Adrenal gland (tissue), 12 donors: ENCODE results near the gene STOML1. TPM values are rescaled to one million over a fixed set of nuclear protein-coding genes. Genes with fewer than 3 reads are reported as not detected.

Source experiments
- DNase-seq, 7 donors: peaks; one replicate each; pipeline ENCODE4 v3.0.0-alpha.2; 2019 to 2020
- H3K27ac ChIP-seq, 5 donors: fragments of 200-600 bp; sonication (generic) in 4 of 5; 1 replicate in 3 of 5; 2 replicates in 2 of 5; pipeline versions ENCODE4 v1.5.1 to v1.8.0; 2016 to 2020; ENCODE audit warnings: mild to moderate bottlenecking in 1 of 5
- H3K27me3 ChIP-seq: fragments of 200-600 bp; 2 replicates; pipeline ENCODE4 v1.8.0; 2021
- H3K36me3 ChIP-seq, 2 donors: fragments of 200-600 bp; replicated peaks in 1 of 2; 1 replicate in 1 of 2; 2 replicates in 1 of 2; pipeline versions ENCODE4 v1.5.1 to v1.8.0; 2018 to 2022
- H3K4me1 ChIP-seq, 2 donors: fragments of 200-600 bp; replicated peaks in 1 of 2; 1 replicate in 1 of 2; 2 replicates in 1 of 2; pipeline versions ENCODE4 v1.5.1 to v1.8.0; 2018 to 2021
- H3K4me3 ChIP-seq, 4 donors: fragments of 200-600 bp; sonication (generic) in 3 of 4; one replicate each; pipeline ENCODE4 v1.5.1; 2016 to 2018
- H3K9me3 ChIP-seq, 3 donors: fragments of 200-600 bp; sonication (generic) in 1 of 3; replicated peaks in 1 of 3; 1 replicate in 2 of 3; 2 replicates in 1 of 3; pipeline versions ENCODE4 v1.5.1 to v1.8.0; 2016 to 2021
- POLR2A ChIP-seq, 2 donors: fragments of 450-650 bp; IDR thresholded peaks; one replicate each; pipeline ENCODE4 v1.6.1; 2017; ENCODE audit warnings: antibody characterized with exemption in 2 of 2, mild to moderate bottlenecking in 2 of 2, moderate library complexity in 1 of 2
- WGBS, 4 donors: extraction: QIAGEN DNeasy Blood & Tissue Kit in 2 of 4; methylation state at CpG; one replicate each; pipeline versions ENCODE4 v1.1.5 to v1.1.7; 2013 to 2017; 5-methylcytosine and 5-hydroxymethylcytosine counted together
- intact Hi-C, 2 donors: fragments of 100-400 bp; cut with DNase I; formaldehyde crosslinking; loops; one replicate each; pipeline versions ENCODE4 v1.14.1 to v1.15.0; 2022 to 2023
- polyA plus RNA-seq, 3 donors: library from polyadenylated mRNA; stranded (reverse); fragments of 200-250 nt in 2 of 3; fragments of 350-450 nt in 1 of 3; fragmentation: Illumina TruSeq in 1 of 3; extraction: RNeasy Lipid Tissue Mini Kit (QIAGEN cat#74804) in 1 of 3; gene quantifications; one replicate each; pipeline ENCODE4 v1.2.3, GENCODE V29; 2013 to 2014
- total RNA-seq, 9 donors: library from RNA; depleted of rRNA in 4 of 9; stranded (reverse); fragments of >200 nt in 4 of 9; fragments of 120-200 nt in 1 of 9; fragmentation: NEBNext Ultra II Directional in 1 of 9; extraction: Animal tissue kit (Norgen Biotek cat#: 25700) in 1 of 9; gene quantifications; one replicate each; pipeline versions ENCODE4 v1.1.0 to v1.2.4, GENCODE V29; 2013 to 2023
- TF ChIP-seq, protein P1 (sequence below), 6 experiments: fragments of 450-650 bp in 4 of 6; fragments of 200-600 bp in 2 of 6; sonication (generic) in 1 of 6; IDR thresholded peaks; 1 replicate in 5 of 6; 2 replicates in 1 of 6; pipeline versions ENCODE4 v1.5.1 to v1.8.0; 2016 to 2021; ENCODE audit warnings: antibody characterized with exemption in 6 of 6, mild to moderate bottlenecking in 2 of 6, moderate library complexity in 1 of 6
- donor health status: healthy with polysubstance abuse.
- donor health status: Bipolar disorder and iron deficiency.
- donor health status: DM: yes; HTN: yes; CAD: no.
- donor health status: DM: no; HTN: no; CAD: no.
- donor health status: DM: no; HTN: no; CAD: no.
- donor health status: DM: yes; HTN: yes; CAD: no.

STOML1 gene
- total and polyA plus RNA-seq, 12 donors = 8.6 to 92.2 (median 29.6) TPM

DNA sequence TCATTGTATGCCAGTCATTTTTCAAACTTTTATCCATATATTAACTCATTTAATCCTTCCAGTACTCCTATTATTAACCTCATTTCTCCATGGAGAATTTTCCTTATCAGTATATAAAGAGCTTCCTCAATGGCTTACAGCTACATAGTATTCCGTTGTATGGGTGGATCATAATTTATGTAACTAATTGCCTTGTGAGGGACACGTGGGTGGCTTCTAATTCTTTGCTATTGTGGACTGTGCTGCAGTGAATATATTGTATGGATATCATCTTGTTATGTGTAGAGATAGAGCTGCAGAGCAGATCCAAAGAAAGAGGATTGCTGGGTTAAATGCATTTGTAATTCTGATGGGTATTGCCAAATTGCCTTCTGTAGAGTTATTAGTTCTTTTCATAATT, 27.6 kb upstream of the STOML1 start:
- peaks cover 0 to 29% of the 10 kb centered on the region in 2 donors for H3K36me3 ChIP-seq
- intact Hi-C loops = no loop called here
- H3K4me1 ChIP-seq = peaks cover 0 to 4% of the 10 kb centered on the region in 2 donors
- 61 to 65% (median 63%) methylated on average over 2 of the region's 2 CpGs for WGBS, 4 donors
- DNase-seq = no peak
- TF ChIP-seq, protein P1, sequence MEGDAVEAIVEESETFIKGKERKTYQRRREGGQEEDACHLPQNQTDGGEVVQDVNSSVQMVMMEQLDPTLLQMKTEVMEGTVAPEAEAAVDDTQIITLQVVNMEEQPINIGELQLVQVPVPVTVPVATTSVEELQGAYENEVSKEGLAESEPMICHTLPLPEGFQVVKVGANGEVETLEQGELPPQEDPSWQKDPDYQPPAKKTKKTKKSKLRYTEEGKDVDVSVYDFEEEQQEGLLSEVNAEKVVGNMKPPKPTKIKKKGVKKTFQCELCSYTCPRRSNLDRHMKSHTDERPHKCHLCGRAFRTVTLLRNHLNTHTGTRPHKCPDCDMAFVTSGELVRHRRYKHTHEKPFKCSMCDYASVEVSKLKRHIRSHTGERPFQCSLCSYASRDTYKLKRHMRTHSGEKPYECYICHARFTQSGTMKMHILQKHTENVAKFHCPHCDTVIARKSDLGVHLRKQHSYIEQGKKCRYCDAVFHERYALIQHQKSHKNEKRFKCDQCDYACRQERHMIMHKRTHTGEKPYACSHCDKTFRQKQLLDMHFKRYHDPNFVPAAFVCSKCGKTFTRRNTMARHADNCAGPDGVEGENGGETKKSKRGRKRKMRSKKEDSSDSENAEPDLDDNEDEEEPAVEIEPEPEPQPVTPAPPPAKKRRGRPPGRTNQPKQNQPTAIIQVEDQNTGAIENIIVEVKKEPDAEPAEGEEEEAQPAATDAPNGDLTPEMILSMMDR (IDR thresholded peaks at IDR 0.05) = no peak
- no peak for TF ChIP-seq POLR2A (IDR thresholded peaks at IDR 0.05)
- H3K4me3 ChIP-seq = no peak overlapping the region
- no peaks in the 10 kb centered on the region for H3K9me3 ChIP-seq
- H3K27me3 ChIP-seq = no peaks in the 10 kb centered on the region
- H3K27ac ChIP-seq = no peak overlapping the region

DNA sequence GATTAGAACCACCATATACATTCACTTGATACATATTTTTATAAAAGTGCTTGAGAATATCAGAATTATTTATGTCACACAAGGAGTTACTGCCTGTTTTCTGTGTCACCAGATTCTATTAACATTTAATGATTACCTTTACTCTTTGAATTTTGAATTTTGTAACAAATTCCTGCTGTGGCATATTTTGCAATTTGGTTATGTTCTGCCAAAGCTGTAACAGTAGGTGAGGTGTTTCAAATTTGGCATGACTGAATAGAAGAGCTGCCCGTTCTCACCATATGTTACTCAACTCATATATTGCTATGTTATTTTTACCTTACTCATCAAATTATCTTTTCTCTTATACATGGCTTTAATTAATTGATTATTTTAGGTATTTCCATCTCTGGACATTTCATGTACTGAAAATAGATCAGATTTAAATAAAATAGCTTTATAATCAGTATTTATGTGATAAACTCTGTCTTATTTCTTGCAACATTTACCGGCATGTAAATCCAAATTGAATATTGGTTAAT, 21.3 kb upstream of the STOML1 start:
- Histone ChIP-seq H3K36me3 (peaks cover 0 to 7% of the 10 kb centered on the region in 2 donors), H3K4me1 (peaks cover 11 to 39% of the 10 kb centered on the region in 2 donors), H3K27ac (no peak overlapping the region), H3K9me3 (no peaks in the 10 kb centered on the region), H3K4me3 (no peak overlapping the region), H3K27me3 (no peaks in the 10 kb centered on the region)
- intact Hi-C loops = no loop called here
- TF ChIP-seq, protein P1 (IDR thresholded peaks at IDR 0.05) = no peak
- TF ChIP-seq POLR2A (IDR thresholded peaks at IDR 0.05) = no peak
- WGBS, 4 donors = 91 to 95% (median 93%) methylated on average over 2 of the region's 2 CpGs
- no peak for DNase-seq

DNA sequence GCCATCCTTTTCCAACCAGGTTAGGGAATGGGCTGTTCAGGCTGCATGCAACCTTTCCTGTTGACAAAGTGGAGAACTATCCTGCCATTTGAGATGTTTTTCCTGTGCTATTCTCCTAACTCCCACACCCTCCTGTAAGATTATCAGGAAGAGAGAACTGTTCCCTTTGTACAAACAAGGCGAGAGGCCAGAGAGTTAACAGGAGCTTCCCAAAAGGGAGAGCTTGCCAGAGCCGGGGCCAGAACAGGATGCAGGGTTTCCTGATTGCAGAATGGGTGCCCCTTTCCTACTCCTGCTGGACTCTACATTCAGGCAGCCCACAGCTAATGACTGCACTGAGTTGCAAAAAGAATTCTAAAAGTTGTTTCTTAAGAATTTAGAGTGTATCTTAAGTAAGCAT, 19.5 kb upstream of the STOML1 start:
- no peak overlapping the region for H3K4me3 ChIP-seq
- DNase-seq = peak in 4 of 7 donors; percentile 50 to 73 (median 59)
- WGBS, 4 donors = 49 to 62% (median 55%) methylated on average over 2 of the region's 2 CpGs
- no peaks in the 10 kb centered on the region for H3K27me3 ChIP-seq
- H3K4me1 ChIP-seq = peaks cover 11 to 55% of the 10 kb centered on the region in 2 donors
- peak overlapping the region in 3 of 5 donors; percentile 0 to 75 (median 59) for H3K27ac ChIP-seq
- TF ChIP-seq POLR2A (IDR thresholded peaks at IDR 0.05) = no peak
- TF ChIP-seq, protein P1 (IDR thresholded peaks at IDR 0.05) = no peak
- no peaks in the 10 kb centered on the region for H3K9me3 ChIP-seq
- peaks cover 0 to 9% of the 10 kb centered on the region in 2 donors for H3K36me3 ChIP-seq
- intact Hi-C loops = no loop called here

DNA sequence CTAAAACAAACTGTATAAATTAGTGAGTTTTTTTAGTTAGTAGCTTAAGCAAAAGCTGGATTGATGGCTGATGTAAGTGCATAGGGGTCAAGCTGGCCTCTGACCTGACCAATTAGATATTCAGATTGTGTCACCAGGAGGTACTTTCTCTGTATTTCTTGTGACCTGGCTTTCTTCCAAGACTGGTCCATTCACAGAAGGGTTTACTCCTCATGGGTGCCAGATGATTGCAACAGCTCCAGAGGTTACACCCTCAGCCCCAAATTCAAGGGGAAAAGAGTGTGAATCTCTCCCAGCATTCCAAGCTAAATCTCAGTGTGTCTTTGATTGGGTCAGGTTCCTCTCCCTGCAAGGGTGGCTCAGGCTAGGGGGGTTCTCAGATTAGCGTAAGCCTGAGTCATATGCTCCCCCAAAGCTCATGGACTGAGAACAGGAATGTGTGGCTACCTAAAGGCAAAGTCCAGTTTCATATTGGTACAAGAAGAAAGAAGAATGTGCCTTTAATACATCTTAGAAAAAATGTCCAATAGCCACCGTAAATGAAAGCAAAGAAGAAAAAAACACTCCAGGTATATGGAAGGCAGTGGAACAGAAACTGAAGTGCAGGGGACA, 18.9 kb upstream of the STOML1 start:
- Histone ChIP-seq H3K36me3 (peaks cover 0 to 14% of the 10 kb centered on the region in 2 donors), H3K9me3 (no peaks in the 10 kb centered on the region), H3K27ac (peak overlapping the region in 3 of 5 donors; percentile 0 to 75 (median 59)), H3K27me3 (no peaks in the 10 kb centered on the region), H3K4me1 (peaks cover 11 to 60% of the 10 kb centered on the region in 2 donors), H3K4me3 (no peak overlapping the region)
- TF ChIP-seq, protein P1 (IDR thresholded peaks at IDR 0.05) = no peak
- TF ChIP-seq POLR2A (IDR thresholded peaks at IDR 0.05) = no peak
- intact Hi-C loops = no loop called here
- no peak for DNase-seq
- 63 to 83% (median 74%) methylated on average over 2 of the region's 2 CpGs for WGBS, 4 donors
